NCI-H2196 treated with DMSO at 0.1 percent for 48 hours (cell line): ENCODE measurements around the gene ALKBH3.

Experiments
- DNase-seq: peaks from one replicate; lab custom pipeline; 2025; ENCODE audit not compliant: unreplicated experiment; lab: John Stamatoyannopoulos, UW

The ALKBH3 gene

GRCh38 chr11:43921561-43922294 is 41.1 kb downstream of the ALKBH3 start:
- DNase-seq: no peak

DNA sequence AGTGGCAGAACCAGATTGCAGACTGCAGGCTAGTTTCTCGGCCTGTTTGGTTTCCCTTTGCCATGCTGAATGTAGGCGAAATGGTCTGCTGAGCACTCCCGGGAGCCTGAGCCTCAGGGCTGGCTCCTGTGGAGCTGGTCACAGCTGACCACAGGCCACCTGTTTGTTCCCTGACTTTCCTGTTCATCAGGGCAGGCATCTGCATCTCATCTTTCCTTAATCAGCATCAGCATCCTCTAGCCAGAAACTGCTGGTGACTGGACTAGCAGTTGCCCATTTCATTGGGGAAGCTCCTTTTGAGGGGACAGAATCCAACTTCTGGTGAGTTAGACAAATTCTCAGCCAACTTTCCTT is 41.6 kb downstream of the ALKBH3 start:
- DNase-seq: no peak

- DNase-seq: no peak
Observed at GRCh38 chr11:43922744-43923405, 42.2 kb downstream of the ALKBH3 start.

GRCh38 chr11:43923406-43924111 is 42.9 kb downstream of the ALKBH3 start:
- DNase-seq: no peak

- DNase-seq: no peak
Observed at GRCh38 chr11:43924112-43924855, 43.7 kb downstream of the ALKBH3 start.

DNA sequence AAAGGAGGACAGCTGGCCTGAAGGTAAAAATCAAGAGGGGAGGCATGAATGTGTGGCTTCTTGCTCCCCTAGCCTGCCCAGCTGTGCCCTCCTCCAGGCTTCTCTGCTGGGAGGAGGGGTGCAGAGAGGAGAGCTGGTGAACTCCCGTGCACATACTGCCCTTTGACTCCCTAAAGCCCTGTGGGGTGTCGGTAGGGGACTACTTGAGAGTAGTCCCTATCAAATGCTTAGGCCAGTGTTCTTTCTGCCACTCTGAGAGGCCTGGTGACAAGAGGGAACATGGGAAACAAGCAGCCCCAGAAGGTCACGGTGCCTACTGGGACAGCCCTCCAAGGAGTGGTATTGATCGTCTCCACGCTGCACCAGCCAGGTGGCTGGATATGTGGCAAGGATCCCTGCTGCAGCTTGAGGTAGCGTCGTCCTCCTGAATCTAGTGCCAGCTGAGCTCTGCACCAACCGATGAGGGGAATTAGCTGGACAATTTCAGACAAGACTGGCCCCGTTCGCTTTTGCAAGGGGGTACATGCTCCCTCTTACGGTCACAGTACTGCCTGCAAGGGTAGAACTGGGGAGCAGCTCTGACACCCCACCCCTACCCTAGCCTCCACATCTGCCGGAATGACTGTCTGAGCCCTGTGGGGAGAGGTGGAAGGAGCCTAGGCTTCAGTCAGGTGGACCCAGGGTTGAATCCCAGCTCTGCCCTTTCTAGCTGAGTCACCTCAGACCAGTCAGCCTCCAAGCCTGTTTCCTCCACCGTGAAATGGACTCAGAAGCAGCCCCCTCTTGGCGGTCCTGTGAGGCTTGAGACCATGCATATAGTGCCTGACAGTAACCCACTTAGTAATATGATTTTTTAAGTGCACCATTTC is 44.7 kb downstream of the ALKBH3 start:
- no peak for DNase-seq

DNA sequence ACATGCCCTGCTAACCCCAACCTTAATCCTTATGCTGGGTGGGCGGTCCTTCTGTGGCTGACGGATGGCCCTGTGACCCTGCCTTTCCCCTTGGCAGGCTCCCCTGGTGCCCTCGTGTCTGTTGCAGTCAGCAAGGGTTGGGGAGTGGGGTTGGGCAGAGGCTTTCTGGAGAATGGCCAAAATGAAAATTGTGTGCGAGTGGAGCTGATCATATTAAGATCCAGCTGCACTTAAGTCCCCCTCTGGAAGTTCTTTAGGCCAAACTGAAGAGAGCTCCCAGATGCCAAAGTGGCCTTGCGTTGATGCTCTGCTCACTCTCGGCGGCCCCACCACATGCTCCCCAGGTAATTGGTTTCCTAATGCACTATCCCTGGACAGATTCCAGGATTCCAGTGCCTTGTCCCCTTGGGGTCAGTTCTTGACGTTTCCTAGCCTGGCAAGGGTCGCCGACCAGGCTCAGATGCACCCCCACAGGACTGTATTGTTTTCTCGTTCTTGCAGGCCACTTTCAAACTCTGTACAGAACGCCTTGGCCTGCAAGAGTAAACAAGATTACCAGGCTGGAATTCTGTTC is 45.4 kb downstream of the ALKBH3 start:
- DNase-seq: no peak

DNA sequence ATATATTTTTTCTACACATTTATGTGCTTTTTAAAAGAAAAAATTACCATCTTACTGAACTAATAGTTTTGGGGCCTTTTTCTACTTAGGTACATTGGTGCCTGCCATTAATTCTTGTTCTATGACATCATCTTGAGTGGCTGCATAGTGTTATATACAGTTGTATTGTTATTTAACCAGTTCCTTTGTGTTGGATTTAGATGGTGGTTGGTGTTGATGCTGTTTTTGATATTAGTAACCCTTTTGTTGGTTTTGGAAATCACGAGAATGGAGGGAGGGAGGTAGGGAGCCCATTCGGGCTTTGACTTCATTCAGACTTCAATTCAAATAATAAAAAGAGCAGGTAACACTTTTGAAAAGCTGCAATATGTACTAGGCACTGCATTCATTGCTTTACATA is 46.4 kb downstream of the ALKBH3 start:
- DNase-seq: no peak

- DNase-seq: no peak
Observed at GRCh38 chr11:43927925-43928707, 47.5 kb downstream of the ALKBH3 start.

DNA sequence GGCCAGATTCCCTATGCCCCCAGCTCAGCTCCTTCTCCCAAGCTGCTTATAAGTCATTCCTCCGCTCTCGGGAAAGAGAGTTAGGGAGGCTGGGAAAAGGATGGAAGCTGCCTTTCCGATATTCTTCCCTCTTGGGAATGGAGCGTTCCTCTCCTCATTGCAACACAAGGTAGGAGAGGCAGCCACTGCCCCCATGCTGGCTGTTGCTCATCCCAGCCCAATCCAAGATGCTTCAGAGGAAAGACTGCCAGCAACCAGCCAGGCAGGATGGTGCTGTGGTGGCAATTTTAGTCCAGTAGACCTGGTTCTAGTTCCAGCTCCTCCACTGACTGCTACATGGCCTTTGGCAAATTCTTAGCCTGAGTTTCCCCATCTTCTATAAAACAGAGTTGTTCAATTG is 48.1 kb downstream of the ALKBH3 start:
- no peak for DNase-seq

- no peak for DNase-seq
Observed at GRCh38 chr11:43930868-43931716, 50.5 kb downstream of the ALKBH3 start.

- DNase-seq: no peak
Observed at GRCh38 chr11:43931717-43932039, 51.0 kb downstream of the ALKBH3 start.

DNA sequence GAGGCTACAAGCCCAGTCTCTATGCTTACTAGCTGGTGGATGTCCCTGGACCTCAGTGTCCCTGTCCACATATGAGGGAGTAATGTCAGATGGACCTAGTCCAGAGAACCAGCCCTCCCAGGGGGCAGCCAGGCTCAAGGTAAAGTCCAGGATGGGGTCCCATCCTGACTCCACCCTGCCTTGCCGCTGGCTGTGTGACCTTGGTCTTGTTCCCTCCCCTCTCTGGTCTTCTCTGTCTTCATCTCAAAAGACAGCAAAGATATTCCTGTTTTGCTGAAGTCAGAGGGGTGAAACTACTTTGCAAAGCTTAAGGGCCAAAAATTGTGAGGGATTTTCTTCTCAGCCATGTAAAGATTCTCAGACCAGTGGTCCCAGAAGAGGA is 52.6 kb downstream of the ALKBH3 start:
- no peak for DNase-seq

GRCh38 chr11:43933608-43934551 is 53.2 kb downstream of the ALKBH3 start:
- DNase-seq: no peak

DNA sequence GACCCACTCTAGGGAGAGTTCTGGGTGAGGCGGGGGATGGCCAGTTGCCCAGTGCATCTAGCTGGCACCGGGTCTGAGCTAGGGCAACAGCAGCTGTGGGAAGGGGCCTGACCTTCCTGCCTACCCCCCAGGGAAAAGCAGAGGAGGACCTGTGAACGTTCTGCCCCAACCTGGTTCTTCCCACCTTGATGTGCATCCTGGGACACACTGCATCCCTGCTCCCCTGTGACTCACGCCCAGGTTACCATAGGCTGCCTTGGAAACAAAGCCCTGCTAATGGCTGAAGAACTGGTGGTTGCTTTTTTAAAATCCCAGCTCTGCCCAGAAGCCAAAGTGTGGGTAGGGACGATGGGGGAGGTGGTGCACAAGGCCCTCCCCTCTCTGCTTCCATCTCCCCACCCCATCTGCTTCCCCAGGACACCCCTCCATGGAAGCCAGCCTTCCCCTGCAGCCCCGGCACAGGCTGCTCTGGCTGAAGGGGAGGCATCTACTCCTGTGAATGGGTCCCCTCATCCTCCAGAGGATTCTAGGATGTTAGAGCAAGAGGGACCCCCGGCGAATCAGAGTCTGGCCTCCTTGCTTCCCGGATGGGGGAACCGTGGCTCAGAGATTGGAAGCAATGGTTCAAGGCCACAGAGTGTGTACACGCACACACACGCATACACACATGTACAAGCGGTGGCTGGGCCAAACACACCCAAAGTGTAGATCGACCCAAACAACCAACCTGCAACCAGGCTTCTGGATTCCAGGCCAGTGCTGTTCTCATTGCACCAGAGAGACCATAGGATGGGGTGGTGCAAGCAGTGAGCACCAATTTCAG is 54.2 kb downstream of the ALKBH3 start:
- no peak for DNase-seq

- DNase-seq: no peak
Observed at GRCh38 chr11:43935424-43935979, 54.9 kb downstream of the ALKBH3 start.
